ENCODE data around the gene LPXN. TPM values are rescaled to one million over a fixed set of nuclear protein-coding genes. Genes with fewer than 3 reads are reported as not detected.

LPXN gene
- polyA plus RNA-seq, 1 experiment = 12.3 TPM

DNA sequence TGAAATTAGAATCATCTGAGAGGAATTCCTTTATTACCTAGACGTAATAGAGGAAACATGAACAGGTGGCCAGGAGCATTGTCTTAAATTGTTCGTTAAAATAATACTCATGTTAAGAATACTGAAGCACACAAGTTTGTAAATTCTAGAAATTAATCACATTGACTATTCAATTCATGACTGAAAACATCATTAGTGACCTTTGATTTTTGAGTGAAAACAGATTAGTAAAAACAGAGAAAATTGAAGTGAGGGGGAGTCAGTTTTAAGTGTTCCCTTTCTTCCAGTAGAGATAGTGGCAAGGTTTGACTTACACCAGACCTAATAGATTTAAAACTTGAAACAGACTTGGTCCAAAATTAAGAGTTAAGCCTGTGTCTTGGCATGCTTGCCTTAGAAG is 4.7 kb upstream of the LPXN start:
- no peaks in the 10 kb centered on the region for H3K9me3 ChIP-seq (ENCODE audit: control insufficient read depth, insufficient read depth, low read length)
- DNase-seq (ENCODE audit: low read depth, low spot score) = no peak
- ChIA-PET CTCF (interaction anchor here (0.7 to 5.5 kb wide), 5 partner anchors 10 to 49 kb away, joined by 3 to 60 read pairs (median 4); no protein-coding TSS in a partner anchor), POLR2A (no interaction called here)
- peak overlapping the region; percentile 85 for H3K4me3 ChIP-seq (ENCODE audit: low read depth, low read length)
- H3K27ac ChIP-seq (ENCODE audit: low read depth, low read length) = no peak overlapping the region
- H3K27me3 ChIP-seq (ENCODE audit: control insufficient read depth, insufficient read depth, low read length) = no peaks in the 10 kb centered on the region
- TF ChIP-seq, protein P1, sequence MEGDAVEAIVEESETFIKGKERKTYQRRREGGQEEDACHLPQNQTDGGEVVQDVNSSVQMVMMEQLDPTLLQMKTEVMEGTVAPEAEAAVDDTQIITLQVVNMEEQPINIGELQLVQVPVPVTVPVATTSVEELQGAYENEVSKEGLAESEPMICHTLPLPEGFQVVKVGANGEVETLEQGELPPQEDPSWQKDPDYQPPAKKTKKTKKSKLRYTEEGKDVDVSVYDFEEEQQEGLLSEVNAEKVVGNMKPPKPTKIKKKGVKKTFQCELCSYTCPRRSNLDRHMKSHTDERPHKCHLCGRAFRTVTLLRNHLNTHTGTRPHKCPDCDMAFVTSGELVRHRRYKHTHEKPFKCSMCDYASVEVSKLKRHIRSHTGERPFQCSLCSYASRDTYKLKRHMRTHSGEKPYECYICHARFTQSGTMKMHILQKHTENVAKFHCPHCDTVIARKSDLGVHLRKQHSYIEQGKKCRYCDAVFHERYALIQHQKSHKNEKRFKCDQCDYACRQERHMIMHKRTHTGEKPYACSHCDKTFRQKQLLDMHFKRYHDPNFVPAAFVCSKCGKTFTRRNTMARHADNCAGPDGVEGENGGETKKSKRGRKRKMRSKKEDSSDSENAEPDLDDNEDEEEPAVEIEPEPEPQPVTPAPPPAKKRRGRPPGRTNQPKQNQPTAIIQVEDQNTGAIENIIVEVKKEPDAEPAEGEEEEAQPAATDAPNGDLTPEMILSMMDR (IDR thresholded peaks at IDR 0.05; ENCODE audit: low read depth, low read length) = no peak

DNA sequence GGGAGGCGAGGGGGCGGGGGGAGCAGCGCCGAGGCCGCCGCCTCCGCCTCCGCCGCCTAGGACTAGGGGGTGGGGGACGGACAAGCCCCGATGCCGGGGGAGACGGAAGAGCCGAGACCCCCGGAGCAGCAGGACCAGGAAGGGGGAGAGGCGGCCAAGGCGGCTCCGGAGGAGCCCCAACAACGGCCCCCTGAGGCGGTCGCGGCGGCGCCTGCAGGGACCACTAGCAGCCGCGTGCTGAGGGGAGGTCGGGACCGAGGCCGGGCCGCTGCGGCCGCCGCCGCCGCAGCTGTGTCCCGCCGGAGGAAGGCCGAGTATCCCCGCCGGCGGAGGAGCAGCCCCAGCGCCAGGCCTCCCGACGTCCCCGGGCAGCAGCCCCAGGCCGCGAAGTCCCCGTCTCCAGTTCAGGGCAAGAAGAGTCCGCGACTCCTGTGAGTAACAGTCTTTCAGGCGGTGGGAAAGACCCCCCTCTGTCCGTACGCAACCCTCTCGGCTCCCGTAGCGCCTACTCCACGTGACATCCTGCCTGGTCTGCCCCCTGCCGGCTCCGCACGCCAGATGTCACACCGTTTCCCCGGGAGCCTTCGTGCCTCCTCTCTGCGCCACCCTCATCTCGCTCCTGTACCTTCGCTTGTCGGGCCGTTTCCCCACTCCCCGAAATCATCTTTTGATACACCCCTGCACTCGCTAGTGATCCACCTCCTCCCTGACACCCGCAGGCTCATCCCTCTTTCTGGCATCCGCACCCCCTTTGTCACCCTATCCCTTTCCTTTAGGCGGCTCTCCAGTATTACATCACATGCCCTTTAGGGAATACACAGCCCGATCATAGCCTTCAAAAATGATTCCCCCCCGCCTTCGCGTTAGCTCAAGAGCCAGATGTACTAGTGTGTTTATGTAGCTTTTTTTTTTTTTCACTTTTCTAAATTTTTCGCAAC is 3.8 kb upstream of the LPXN start:
- peak overlapping the region; percentile 85 for H3K4me3 ChIP-seq (ENCODE audit: low read depth, low read length)
- CTCF ChIA-PET = interaction anchor here (0.7 to 5.5 kb wide), 6 partner anchors 10 to 50 kb away, joined by 3 to 60 read pairs (median 4); no protein-coding TSS in a partner anchor
- TF ChIP-seq, protein P1 (IDR thresholded peaks at IDR 0.05; ENCODE audit: low read depth, low read length) = peak; percentile 76

DNA sequence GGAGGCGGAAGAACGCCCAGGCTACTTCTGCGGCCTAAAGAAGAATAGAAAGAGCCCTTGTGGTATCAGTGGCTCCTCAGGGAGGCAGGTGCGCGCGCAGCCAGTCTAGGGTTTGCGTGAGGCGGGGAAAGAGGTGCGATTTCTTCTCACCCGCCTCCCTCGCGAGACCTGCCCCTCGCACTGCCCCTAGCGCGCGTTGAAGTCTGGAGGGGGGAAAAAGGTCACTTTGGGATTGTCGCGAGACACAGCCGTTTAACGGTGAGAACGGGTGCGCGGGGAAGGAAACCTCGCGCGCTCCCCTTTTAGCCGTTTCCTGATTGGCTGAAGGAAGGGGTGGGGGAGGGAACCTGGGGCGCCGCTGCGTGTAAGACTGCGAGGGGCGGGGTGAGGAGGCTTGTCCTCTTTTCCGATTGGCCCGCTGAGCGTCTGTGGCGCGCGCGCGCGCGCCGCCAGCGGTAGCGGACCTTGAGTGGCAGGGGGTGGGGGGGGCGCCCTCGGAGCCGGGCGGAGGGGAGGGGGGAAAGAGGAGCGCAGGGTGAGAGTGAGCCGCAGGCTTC is 3.1 kb upstream of the LPXN start, which contains the start of gene ZFP91:
ZFP91 (plus strand) TSS at position 429 of the 557 bp plus-strand sequence. CDS start 219 bp downstream, outside the sequence.
- TF ChIP-seq, protein P1 (IDR thresholded peaks at IDR 0.05; ENCODE audit: low read depth, low read length) = no peak
- DNase-seq (ENCODE audit: low read depth, low spot score) = peak; percentile 97
- Histone ChIP-seq H3K27ac (ENCODE audit: low read depth, low read length) (peak within 1 kb of the TSS; percentile 100), H3K4me3 (ENCODE audit: low read depth, low read length) (peak within 1 kb of the TSS; percentile 94), H3K9me3 (ENCODE audit: control insufficient read depth, insufficient read depth, low read length) (no peaks in the 10 kb centered on the region), H3K27me3 (ENCODE audit: control insufficient read depth, insufficient read depth, low read length) (no peaks in the 10 kb centered on the region)
- CTCF ChIA-PET = interaction anchor here (1.2 to 5.5 kb wide), 3 partner anchors 10 to 50 kb away, joined by 4 to 60 read pairs (median 4); no protein-coding TSS in a partner anchor
- POLR2A ChIA-PET = no interaction called here

More for the DNA sequence above, 3.8 kb upstream of the LPXN start:
- peak; percentile 78 for DNase-seq (ENCODE audit: low read depth, low spot score)
- POLR2A ChIA-PET = interaction anchor here (0.6 kb wide), 1 partner anchor 1064 kb away, joined by 3 read pairs; the partner anchor contains the start of gene SLC43A1
- H3K27ac ChIP-seq (ENCODE audit: low read depth, low read length) = peak overlapping the region; percentile 94
- H3K9me3 ChIP-seq (ENCODE audit: control insufficient read depth, insufficient read depth, low read length) = no peaks in the 10 kb centered on the region
- no peaks in the 10 kb centered on the region for H3K27me3 ChIP-seq (ENCODE audit: control insufficient read depth, insufficient read depth, low read length)

DNA sequence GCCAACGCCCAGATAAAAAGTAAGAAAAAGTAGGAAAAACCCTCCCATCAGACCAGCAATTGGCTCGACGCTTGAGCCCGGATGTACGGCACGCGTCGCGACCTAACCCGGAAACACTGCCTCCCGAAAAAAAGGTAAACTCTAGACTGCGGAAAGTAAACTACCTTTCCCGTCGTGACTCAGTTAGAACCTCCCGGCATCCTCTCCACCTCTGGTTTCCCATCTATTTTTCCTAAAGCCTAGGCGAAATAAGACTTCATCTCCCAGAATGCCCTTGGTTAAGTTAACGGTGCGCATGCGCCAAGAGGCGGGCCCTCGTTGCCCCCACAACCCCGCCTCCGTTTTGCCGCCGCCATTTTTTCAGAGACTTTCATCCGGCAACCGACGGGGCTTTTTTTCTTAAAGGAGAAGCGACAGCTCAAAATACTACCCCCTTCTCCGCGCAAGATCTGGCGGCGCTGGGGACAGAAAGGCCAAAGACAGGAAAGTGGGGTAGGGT is 2.5 kb upstream of the LPXN start:
- H3K9me3 ChIP-seq (ENCODE audit: control insufficient read depth, insufficient read depth, low read length) = no peaks in the 10 kb centered on the region
- TF ChIP-seq, protein P1 (IDR thresholded peaks at IDR 0.05; ENCODE audit: low read depth, low read length) = no peak
- H3K4me3 ChIP-seq (ENCODE audit: low read depth, low read length) = peak overlapping the region; percentile 94
- peak overlapping the region; percentile 100 for H3K27ac ChIP-seq (ENCODE audit: low read depth, low read length)
- no peaks in the 10 kb centered on the region for H3K27me3 ChIP-seq (ENCODE audit: control insufficient read depth, insufficient read depth, low read length)
- DNase-seq (ENCODE audit: low read depth, low spot score) = peak; percentile 98
- CTCF ChIA-PET = interaction anchor here (1.7 to 5.5 kb wide), 8 partner anchors 10 to 210 kb away, joined by 4 to 60 read pairs (median 22); no protein-coding TSS in a partner anchor
- POLR2A ChIA-PET = interaction anchor here (2.5 kb wide), 1 partner anchor 49 kb away, joined by 10 read pairs; no protein-coding TSS in a partner anchor

Data from AG04450 (cell line).